Inflammatory macrophage (primary cell): ENCODE results near the gene TCF7L2.

ENCODE experiments used
- DNase-seq, 2 donors: peaks; one replicate each; pipeline ENCODE4 v3.0.0-alpha.2; 2020 to 2022

Gene TCF7L2

GRCh38 chr10:113187063-113187777, 237.2 kb downstream of the TCF7L2 start:
- no peak for DNase-seq

- DNase-seq: no peak
These were observed 249.4 kb downstream of the TCF7L2 start for GRCh38 chr10:113199459-113199858.

- DNase-seq: no peak
These were observed 252.0 kb downstream of the TCF7L2 start for GRCh38 chr10:113202011-113202410.

- DNase-seq: no peak
These were observed 257.9 kb downstream of the TCF7L2 start for GRCh38 chr10:113207924-113208323.

- DNase-seq: no peak
These were observed 263.0 kb downstream of the TCF7L2 start for GRCh38 chr10:113213035-113213434.

- DNase-seq: no peak
These were observed 264.3 kb downstream of the TCF7L2 start for GRCh38 chr10:113214331-113214730.

GRCh38 chr10:113216102-113216501, 266.1 kb downstream of the TCF7L2 start:
- no peak for DNase-seq
